ENCODE measurements around the gene NIPAL1.

The NIPAL1 gene

DNA sequence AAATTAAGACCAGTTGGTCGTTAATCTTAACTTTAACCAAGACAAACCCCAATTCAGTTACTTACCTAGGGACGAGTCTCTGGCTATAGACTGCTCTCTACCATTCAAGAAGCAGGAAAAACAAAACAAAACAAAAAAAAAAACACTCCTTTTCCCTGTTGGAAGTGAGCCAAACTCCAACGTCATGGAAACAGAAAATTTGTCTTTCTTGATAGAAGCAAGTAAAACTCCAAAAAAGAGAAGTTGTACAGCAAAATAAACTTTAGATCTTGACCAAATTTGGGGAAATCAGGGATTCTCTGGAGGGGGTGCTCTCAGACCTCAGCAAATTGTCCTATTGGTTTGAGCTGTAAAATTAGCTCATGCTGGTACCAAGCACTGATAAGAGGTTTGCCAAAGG lies 3.7 kb upstream of the NIPAL1 start:
- TF ChIP-seq, protein P1, sequence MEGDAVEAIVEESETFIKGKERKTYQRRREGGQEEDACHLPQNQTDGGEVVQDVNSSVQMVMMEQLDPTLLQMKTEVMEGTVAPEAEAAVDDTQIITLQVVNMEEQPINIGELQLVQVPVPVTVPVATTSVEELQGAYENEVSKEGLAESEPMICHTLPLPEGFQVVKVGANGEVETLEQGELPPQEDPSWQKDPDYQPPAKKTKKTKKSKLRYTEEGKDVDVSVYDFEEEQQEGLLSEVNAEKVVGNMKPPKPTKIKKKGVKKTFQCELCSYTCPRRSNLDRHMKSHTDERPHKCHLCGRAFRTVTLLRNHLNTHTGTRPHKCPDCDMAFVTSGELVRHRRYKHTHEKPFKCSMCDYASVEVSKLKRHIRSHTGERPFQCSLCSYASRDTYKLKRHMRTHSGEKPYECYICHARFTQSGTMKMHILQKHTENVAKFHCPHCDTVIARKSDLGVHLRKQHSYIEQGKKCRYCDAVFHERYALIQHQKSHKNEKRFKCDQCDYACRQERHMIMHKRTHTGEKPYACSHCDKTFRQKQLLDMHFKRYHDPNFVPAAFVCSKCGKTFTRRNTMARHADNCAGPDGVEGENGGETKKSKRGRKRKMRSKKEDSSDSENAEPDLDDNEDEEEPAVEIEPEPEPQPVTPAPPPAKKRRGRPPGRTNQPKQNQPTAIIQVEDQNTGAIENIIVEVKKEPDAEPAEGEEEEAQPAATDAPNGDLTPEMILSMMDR (conservative IDR thresholded peaks at IDR 0.05; ENCODE audit: control insufficient read depth, insufficient read depth, low read depth, low read length): no peak
- no peak overlapping the region for H3K4me3 ChIP-seq (ENCODE audit: control insufficient read depth, low read depth, low read length)
- DNase-seq (ENCODE audit: low read depth): no peak

DNA sequence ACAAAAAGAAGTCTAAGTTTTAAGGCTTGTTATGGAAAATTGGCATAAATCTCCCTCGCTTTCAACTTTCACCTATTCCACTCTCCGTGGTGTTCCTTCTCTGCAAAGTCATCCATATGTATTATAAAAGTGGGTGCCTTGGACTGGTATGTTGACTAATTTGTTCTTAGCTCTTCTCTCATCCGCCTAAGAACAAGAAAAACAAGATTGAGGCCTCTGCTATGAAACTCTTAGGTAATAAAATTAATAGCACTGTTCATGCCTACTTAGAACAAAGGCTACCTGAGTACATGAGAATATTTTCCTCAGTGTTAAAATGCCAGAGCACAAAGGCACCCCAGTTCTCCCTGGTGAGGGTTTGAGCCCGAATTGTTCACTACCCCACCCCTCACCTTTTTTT lies 1.4 kb upstream of the NIPAL1 start:
- DNase-seq (ENCODE audit: low read depth): no peak
- H3K4me3 ChIP-seq (ENCODE audit: control insufficient read depth, low read depth, low read length): no peak overlapping the region
- TF ChIP-seq, protein P1 (conservative IDR thresholded peaks at IDR 0.05; ENCODE audit: control insufficient read depth, insufficient read depth, low read depth, low read length): no peak

DNA sequence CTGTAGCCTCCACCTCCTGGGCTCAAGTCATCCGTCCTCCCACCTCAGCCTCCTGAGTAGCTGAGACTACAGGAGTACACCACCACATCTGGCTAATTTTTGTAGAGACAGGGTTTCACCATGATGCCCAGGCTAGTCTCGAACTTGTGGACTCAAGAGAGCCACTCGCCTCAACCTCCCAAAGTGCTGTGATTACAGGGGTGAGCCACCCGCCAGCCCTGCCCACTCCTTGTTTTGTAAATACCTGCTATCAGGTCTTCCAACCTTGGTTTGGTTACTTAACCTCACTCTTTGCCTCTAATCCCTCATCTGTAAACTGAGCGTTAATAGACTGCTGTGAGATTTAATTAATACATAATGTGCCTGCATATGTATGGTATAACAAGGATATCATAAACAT lies 894 bp upstream of the NIPAL1 start:
- no peak overlapping the region for H3K4me3 ChIP-seq (ENCODE audit: control insufficient read depth, low read depth, low read length)
- TF ChIP-seq, protein P1 (conservative IDR thresholded peaks at IDR 0.05; ENCODE audit: control insufficient read depth, insufficient read depth, low read depth, low read length): no peak
- DNase-seq (ENCODE audit: low read depth): no peak

DNA sequence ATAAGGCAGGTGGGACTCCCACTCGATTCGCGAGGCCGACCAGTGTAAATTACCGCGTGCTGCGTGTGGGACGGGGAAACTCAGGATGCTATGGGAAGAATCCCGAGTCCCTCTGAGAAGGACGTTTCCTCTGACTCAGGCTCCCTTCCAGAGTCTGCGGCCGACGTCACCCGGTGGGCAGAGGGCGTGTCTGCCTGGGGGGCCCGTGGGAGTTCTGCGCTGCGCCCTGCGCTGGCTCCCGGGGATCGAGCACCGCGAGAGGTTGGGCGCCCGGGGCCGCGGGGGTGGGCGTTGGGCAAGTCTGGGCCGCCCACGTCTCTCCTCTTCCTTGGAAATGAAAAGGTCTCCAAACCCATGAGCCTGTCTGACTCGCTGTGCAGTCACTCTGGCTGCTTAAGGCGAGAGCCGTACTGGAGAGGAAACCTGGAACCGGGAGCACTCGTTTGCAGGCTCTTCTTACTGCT lies 568 bp downstream of the NIPAL1 start:
- peak overlapping the region; percentile 68 for H3K4me3 ChIP-seq (ENCODE audit: control insufficient read depth, low read depth, low read length)
- peak; percentile 72 for DNase-seq (ENCODE audit: low read depth)
- TF ChIP-seq, protein P1 (conservative IDR thresholded peaks at IDR 0.05; ENCODE audit: control insufficient read depth, insufficient read depth, low read depth, low read length): no peak

DNA sequence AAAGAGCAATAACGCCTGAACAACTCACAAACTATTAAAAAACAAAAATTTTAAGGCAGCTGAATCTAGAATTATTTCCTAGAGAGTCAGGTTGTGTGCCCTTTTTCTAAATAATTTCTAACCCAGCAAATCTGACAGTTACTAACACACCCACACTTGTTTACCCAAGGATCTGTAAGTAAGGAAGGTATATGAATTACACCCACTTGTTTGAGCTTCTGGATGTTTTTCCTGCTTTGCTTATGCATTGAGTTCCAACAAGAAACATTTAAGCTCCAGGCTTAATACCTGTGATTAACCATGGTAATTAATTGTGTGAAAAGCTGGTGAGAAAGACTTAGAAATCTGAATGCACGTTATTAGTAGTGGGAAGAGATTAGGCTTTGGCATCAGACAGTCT lies 1.5 kb downstream of the NIPAL1 start:
- DNase-seq (ENCODE audit: low read depth): no peak
- TF ChIP-seq, protein P1 (conservative IDR thresholded peaks at IDR 0.05; ENCODE audit: control insufficient read depth, insufficient read depth, low read depth, low read length): no peak
- H3K4me3 ChIP-seq (ENCODE audit: control insufficient read depth, low read depth, low read length): no peak overlapping the region

DNA sequence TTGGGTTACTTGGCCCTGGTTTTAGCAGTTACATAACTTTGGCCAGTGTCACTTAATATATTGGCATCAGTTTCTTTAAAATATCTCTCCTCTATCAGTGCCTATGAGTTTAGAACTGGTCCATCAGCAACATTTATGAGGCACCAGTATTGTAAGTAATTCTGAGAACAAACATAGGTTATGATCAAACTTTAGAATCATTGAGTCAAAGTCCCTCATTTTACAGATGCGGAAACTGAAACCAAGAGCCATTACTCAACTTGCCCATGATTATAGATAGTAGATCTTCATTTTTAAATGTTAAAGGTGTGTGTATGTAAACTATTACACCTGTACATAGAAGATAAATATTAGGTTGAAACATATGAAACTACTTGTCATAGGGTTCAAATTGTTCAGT lies 4.5 kb downstream of the NIPAL1 start:
- H3K4me3 ChIP-seq (ENCODE audit: control insufficient read depth, low read depth, low read length): no peak overlapping the region

More for the DNA sequence above, 4.5 kb downstream of the NIPAL1 start:
- TF ChIP-seq, protein P1 (conservative IDR thresholded peaks at IDR 0.05; ENCODE audit: control insufficient read depth, insufficient read depth, low read depth, low read length): no peak
- no peak for DNase-seq (ENCODE audit: low read depth)
